OCI-LY3 (cell line): ENCODE data around the gene MDFIC.

Experiments used
- H2AFZ ChIP-seq: fragments of 200-600, 300-600 bp; shearing (Covaris generic); 2 replicates; pipeline ENCODE4 v1.6.0; 2014; ENCODE audit warnings: antibody characterized with exemption, low read depth, low read length
- H3K27ac ChIP-seq: fragments of 200-600, 300-600 bp; sonication (generic); 2 replicates; pipeline ENCODE4 v1.5.1; 2014; ENCODE audit warnings: mild to moderate bottlenecking, low read length, moderate library complexity, mixed read lengths
- H3K27me3 ChIP-seq: fragments of 200-600, 300-600 bp; sonication (generic); 2 replicates; pipeline ENCODE4 v1.6.1; 2014; ENCODE audit warnings: low read depth, low read length, mixed read lengths
- H3K36me3 ChIP-seq: fragments of 200-600, 300-600 bp; sonication (generic); replicated peaks from 2 replicates; pipeline ENCODE3; 2014; ENCODE audit warnings: low read depth, low read length, mixed read lengths
- H3K4me1 ChIP-seq: fragments of 300-600, 200-600 bp; sonication (generic); 2 replicates; pipeline ENCODE4 v1.6.1; 2014; ENCODE audit warnings: low read length, mixed read lengths
- H3K4me2 ChIP-seq: fragments of 200-600, 300-600 bp; sonication (generic); 2 replicates; pipeline ENCODE4 v1.6.1; 2014; ENCODE audit warnings: low read length, mixed read lengths
- H3K4me3 ChIP-seq: fragments of 300-600, 200-600 bp; sonication (generic); 2 replicates; pipeline ENCODE4 v1.5.1; 2014; ENCODE audit warnings: antibody characterized with exemption, mild to moderate bottlenecking, low read length, moderate library complexity
- H3K79me2 ChIP-seq: fragments of 300-600, 200-600 bp; shearing (Covaris generic); 2 replicates; pipeline ENCODE4 v1.6.1; 2014; ENCODE audit warnings: mild to moderate bottlenecking, low read length, mixed read lengths
- H3K9ac ChIP-seq: fragments of 300-600, 200-600 bp; shearing (Covaris generic); 2 replicates; pipeline ENCODE4 v1.6.0; 2014; ENCODE audit warnings: mild to moderate bottlenecking, low read length, moderate library complexity
- H3K9me3 ChIP-seq: fragments of 200-600, 300-600 bp; shearing (Covaris generic); 2 replicates; pipeline ENCODE4 v1.6.1; 2014; ENCODE audit warnings: low read length, mixed read lengths; ENCODE audit not compliant: insufficient read depth
- H4K20me1 ChIP-seq: fragments of 200-600, 300-600 bp; sonication (generic); 2 replicates; pipeline ENCODE4 v1.6.1; 2016; ENCODE audit warnings: low read length, mixed read lengths; ENCODE audit not compliant: insufficient read depth
- CTCF ChIP-seq: fragments of 200-600, 300-600 bp; sonication (generic); IDR thresholded peaks from 2 replicates; pipeline ENCODE4 v1.5.1; 2014; ENCODE audit warnings: antibody characterized with exemption, low read length, low read depth
- EZH2phosphoT487 ChIP-seq: fragments of 200-600 bp; shearing (Covaris generic); IDR thresholded peaks from 2 replicates; pipeline ENCODE4 v1.6.1; 2018; ENCODE audit warnings: antibody characterized with exemption, mixed run types, low read depth

Gene MDFIC

GRCh38 chr7:114956702-114957101 is 34.8 kb downstream of the MDFIC start:
- peak overlapping the region; percentile 31; the same call in 1 of the 2 replicates for H3K27ac ChIP-seq
- H3K79me2 ChIP-seq: peaks cover 100% of the 10 kb centered on the region
- no peak overlapping the region for H3K9ac ChIP-seq
- no peaks in the 10 kb centered on the region for H3K9me3 ChIP-seq
- peak overlapping the region; percentile 38 for H3K4me2 ChIP-seq
- TF ChIP-seq EZH2phosphoT487 (no peak), CTCF (no peak)
- H3K27me3 ChIP-seq: no peaks in the 10 kb centered on the region
- H2AFZ ChIP-seq: no peak overlapping the region
- H4K20me1 ChIP-seq: peaks cover 94% of the 10 kb centered on the region
- peak overlapping the region; percentile 9; the same call in 1 of the 2 replicates for H3K4me3 ChIP-seq
- H3K36me3 ChIP-seq: peaks cover 52% of the 10 kb centered on the region
- H3K4me1 ChIP-seq: peaks cover 73% of the 10 kb centered on the region

- Histone ChIP-seq H3K27ac (peak overlapping the region; percentile 31; the same call in 1 of the 2 replicates), H3K9ac (no peak overlapping the region), H3K4me1 (peaks cover 73% of the 10 kb centered on the region), H2AFZ (no peak overlapping the region), H3K36me3 (peaks cover 55% of the 10 kb centered on the region), H4K20me1 (peaks cover 94% of the 10 kb centered on the region), H3K4me2 (peak overlapping the region; percentile 38), H3K4me3 (no peak overlapping the region), H3K9me3 (no peaks in the 10 kb centered on the region), H3K79me2 (peaks cover 100% of the 10 kb centered on the region), H3K27me3 (no peaks in the 10 kb centered on the region)
- TF ChIP-seq EZH2phosphoT487: no peak
- no peak for TF ChIP-seq CTCF
These were observed 35.5 kb downstream of the MDFIC start for GRCh38 chr7:114957444-114957843.

GRCh38 chr7:114959931-114960330 is 38.0 kb downstream of the MDFIC start:
- H3K4me3 ChIP-seq: peak overlapping the region; percentile 30; the same call in 1 of the 2 replicates

GRCh38 chr7:114962441-114962840 is 40.5 kb downstream of the MDFIC start:
- no peak overlapping the region for H3K27ac ChIP-seq

More at GRCh38 chr7:114959931-114960330, 38.0 kb downstream of the MDFIC start:
- H3K36me3 ChIP-seq: peaks cover 52% of the 10 kb centered on the region
- peaks cover 63% of the 10 kb centered on the region for H3K4me1 ChIP-seq
- H2AFZ ChIP-seq: no peak overlapping the region
- H3K9ac ChIP-seq: no peak overlapping the region
- TF ChIP-seq EZH2phosphoT487 (no peak), CTCF (no peak)
- no peaks in the 10 kb centered on the region for H3K9me3 ChIP-seq
- H3K4me2 ChIP-seq: peak overlapping the region; percentile 57
- H3K79me2 ChIP-seq: peaks cover 100% of the 10 kb centered on the region
- H4K20me1 ChIP-seq: peaks cover 94% of the 10 kb centered on the region
- H3K27me3 ChIP-seq: no peaks in the 10 kb centered on the region
- peak overlapping the region; percentile 53 for H3K27ac ChIP-seq

More at GRCh38 chr7:114962441-114962840, 40.5 kb downstream of the MDFIC start:
- peaks cover 100% of the 10 kb centered on the region for H3K79me2 ChIP-seq
- peaks cover 44% of the 10 kb centered on the region for H3K36me3 ChIP-seq
- no peak overlapping the region for H3K4me2 ChIP-seq
- no peak overlapping the region for H2AFZ ChIP-seq
- H3K4me1 ChIP-seq: peaks cover 39% of the 10 kb centered on the region
- H3K4me3 ChIP-seq: no peak overlapping the region
- H4K20me1 ChIP-seq: peaks cover 96% of the 10 kb centered on the region
- no peak overlapping the region for H3K9ac ChIP-seq
- no peaks in the 10 kb centered on the region for H3K9me3 ChIP-seq
- H3K27me3 ChIP-seq: no peaks in the 10 kb centered on the region
- TF ChIP-seq EZH2phosphoT487: no peak
- TF ChIP-seq CTCF: no peak
